Epithelial cell of proximal tubule (primary cell): Measurements from ENCODE around the gene NFAT5. TPM values are rescaled to one million over a fixed set of nuclear protein-coding genes. Genes with fewer than 3 reads are reported as not detected.

Experiments
- DNase-seq: peaks from one replicate; pipeline ENCODE4 v3.0.0-alpha.2; 2011; ENCODE audit warnings: low read depth
- H3K4me3 ChIP-seq: 2 replicates; pipeline ENCODE4 v1.5.1; 2011; ENCODE audit warnings: low read depth, mild to moderate bottlenecking, low read length
- CTCF ChIP-seq: conservative IDR thresholded peaks from 2 replicates; pipeline ENCODE4 v1.5.1; 2012; ENCODE audit warnings: low read depth, mild to moderate bottlenecking, low read length
- total RNA-seq: library from RNA; depleted of rRNA; stranded (reverse); fragments of >200 nt; gene quantifications from 2 replicates; pipeline ENCODE4 v1.2.3, GENCODE V29; 2015

Gene NFAT5
- total RNA-seq, 1 donor from 2014 or later, result 6.5 TPM

GRCh38 chr16:69698404-69698803 is 132.6 kb downstream of the NFAT5 start:
- DNase-seq, result no peak
- no peak for TF ChIP-seq CTCF
- no peak overlapping the region for H3K4me3 ChIP-seq

- H3K4me3 ChIP-seq, result no peak overlapping the region
- no peak for DNase-seq
- TF ChIP-seq CTCF, result no peak
Observed at GRCh38 chr16:69699915-69700314, 134.1 kb downstream of the NFAT5 start.

- H3K4me3 ChIP-seq, result no peak overlapping the region
- TF ChIP-seq CTCF, result no peak
- no peak for DNase-seq
Observed at GRCh38 chr16:69701452-69701851, 135.7 kb downstream of the NFAT5 start.

GRCh38 chr16:69701866-69702265 is 136.1 kb downstream of the NFAT5 start:
- no peak for TF ChIP-seq CTCF
- no peak for DNase-seq

GRCh38 chr16:69703638-69704037 is 137.9 kb downstream of the NFAT5 start:
- no peak for TF ChIP-seq CTCF
- DNase-seq, result no peak
- H3K4me3 ChIP-seq, result no peak overlapping the region

More at GRCh38 chr16:69701866-69702265, 136.1 kb downstream of the NFAT5 start:
- no peak overlapping the region for H3K4me3 ChIP-seq

- TF ChIP-seq CTCF, result no peak
Observed at GRCh38 chr16:69706256-69706974, 140.6 kb downstream of the NFAT5 start.

GRCh38 chr16:69706975-69707340 is 141.2 kb downstream of the NFAT5 start:
- H3K4me3 ChIP-seq, result no peak overlapping the region
- TF ChIP-seq CTCF, result no peak
- no peak for DNase-seq

More at GRCh38 chr16:69706256-69706974, 140.6 kb downstream of the NFAT5 start:
- DNase-seq, result no peak
- H3K4me3 ChIP-seq, result no peak overlapping the region
